NCI-H510A (cell line): ENCODE measurements around the gene SGSM2.

Experiments
- DNase-seq: peaks from one replicate; lab custom pipeline; 2025; lab: John Stamatoyannopoulos, UW

The SGSM2 gene

GRCh38 chr17:2421315-2422147 lies 84.2 kb downstream of the SGSM2 start:
- DNase-seq, result peak; percentile 27

- peak; percentile 7 for DNase-seq
Observed at GRCh38 chr17:2423271-2423670, 86.0 kb downstream of the SGSM2 start.

DNA sequence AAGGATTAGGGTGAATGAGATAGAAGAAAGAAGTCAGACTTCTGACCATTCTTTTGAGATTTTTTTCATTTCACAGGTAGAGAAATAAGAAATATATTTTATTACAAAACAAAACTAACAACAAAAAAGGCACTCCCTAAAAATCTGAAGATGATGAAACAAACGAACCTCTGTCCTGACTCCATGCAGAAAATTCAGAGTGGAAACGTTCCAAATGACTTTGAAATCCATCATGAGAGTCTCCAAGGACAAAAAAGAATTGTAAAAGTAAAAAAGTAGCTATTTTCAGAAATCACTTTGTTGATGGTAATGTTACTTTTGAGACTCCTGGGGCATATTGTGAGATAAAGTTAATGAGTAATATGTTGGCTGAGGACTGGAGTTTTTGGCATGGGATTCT lies 89.9 kb downstream of the SGSM2 start:
- no peak for DNase-seq

GRCh38 chr17:2427910-2428309 lies 90.6 kb downstream of the SGSM2 start:
- no peak for DNase-seq
